Measurements from ENCODE around the gene HLCS. TPM values are rescaled to one million over a fixed set of nuclear protein-coding genes. Genes with fewer than 3 reads are reported as not detected.

HLCS gene
- total and polyA plus RNA-seq, 2 of the 8 experiments (the other 6 are each of a cell fraction or from before 2014, with no cell fraction given), result 4.7 to 12.2 TPM

- TF ChIP-seq SP2 (IDR thresholded peaks at IDR 0.05; ENCODE audit: low read length) (no peak), RAD21 (IDR thresholded peaks at IDR 0.05 in 1 of 2, conservative IDR thresholded peaks at IDR 0.05 in 1 of 2; ENCODE audit: low read depth in 2 of 2, low read length in 2 of 2) (no peak), CTBP2 (IDR thresholded peaks at IDR 0.05; ENCODE audit: borderline replicate concordance, insufficient read depth, insufficient read length, low read length) (no peak), YY1 (IDR thresholded peaks at IDR 0.05; ENCODE audit: low read depth, low read length) (0 out of 2 replicates have a peak, but pooled peaks have one; percentile 12), FOSL1 (IDR thresholded peaks at IDR 0.05; ENCODE audit: insufficient read depth, low read depth, low read length) (no peak), GTF2F1 (IDR thresholded peaks at IDR 0.05; ENCODE audit: borderline replicate concordance, low read depth, low read length) (no peak), EP300 (IDR thresholded peaks at IDR 0.05; ENCODE audit: borderline replicate concordance in 1 of 2, low read depth in 2 of 2, low read length in 2 of 2) (no peak), USF2 (IDR thresholded peaks at IDR 0.05; ENCODE audit: low read length) (no peak), RBBP5 (IDR thresholded peaks at IDR 0.05; ENCODE audit: borderline replicate concordance, low read depth, low read length) (no peak), TAF1 (IDR thresholded peaks at IDR 0.05; ENCODE audit: low read depth, low read length) (0 out of 2 replicates have a peak, but pooled peaks have one; percentile 35), JUN (IDR thresholded peaks at IDR 0.05; ENCODE audit: low read depth, low read length) (no peak), KDM4A (IDR thresholded peaks at IDR 0.05; ENCODE audit: low read depth, low read length, severe bottlenecking) (peak; percentile 78), SUZ12 (IDR thresholded peaks at IDR 0.05; ENCODE audit: low read length) (peak; percentile 65), E2F6 (IDR thresholded peaks at IDR 0.05) (peak; percentile 77), MAFK (IDR thresholded peaks at IDR 0.05; ENCODE audit: low read depth, low read length) (no peak), TEAD4 (IDR thresholded peaks at IDR 0.05; ENCODE audit: low read depth, low read length) (no peak), NANOG (IDR thresholded peaks at IDR 0.05; ENCODE audit: insufficient read depth, low read depth, low read length, poor library complexity, severe bottlenecking) (no peak), CBX8 (IDR thresholded peaks at IDR 0.05; ENCODE audit: borderline replicate concordance, low read depth, low read length) (no peak), TBP (IDR thresholded peaks at IDR 0.05; ENCODE audit: low read depth, low read length) (no peak), ATF3 (IDR thresholded peaks at IDR 0.05; ENCODE audit: insufficient read depth, low read depth, low read length) (no peak)
Observed at GRCh38 chr21:37005548-37006485, 39.3 kb upstream of the HLCS start (continued).

Measured in H1 (cell line).